K562 (cell line): ENCODE data around the gene CYLD. TPM values are rescaled to one million over a fixed set of nuclear protein-coding genes. Genes with fewer than 3 reads are reported as not detected.
A peak's percentile ranks its signal among the peaks of the same experiment; 100 is the strongest.

Experiments
- BRD4 ChIP-seq: fragments of 200-600 bp; sonication (generic); IDR thresholded peaks from 2 replicates; pipeline ENCODE4 v1.6.1; 2017; ENCODE audit warnings: inconsistent platforms
- CBFA2T3 ChIP-seq: fragments of 450-650 bp; IDR thresholded peaks from 2 replicates; pipeline ENCODE4 v1.6.1; 2017
- DDX20 ChIP-seq: fragments of 450-650 bp; IDR thresholded peaks from 2 replicates; pipeline ENCODE4 v1.6.1; 2016; ENCODE audit warnings: missing genetic modification characterization, low read depth, mild to moderate bottlenecking, missing compliant biosample characterization, moderate library complexity
- ELF4 ChIP-seq: fragments of 450-650 bp; formaldehyde crosslinking; IDR thresholded peaks from 2 replicates; pipeline ENCODE4 v1.4.0; 2022; ENCODE audit warnings: missing genetic modification characterization
- HDGF ChIP-seq: fragments of 450-650 bp; IDR thresholded peaks from 2 replicates; pipeline ENCODE4 v1.6.1; 2016
- HMGN3 ChIP-seq: IDR thresholded peaks from 2 replicates; pipeline ENCODE4 v1.6.1; 2011; ENCODE audit warnings: borderline replicate concordance, low read depth, mild to moderate bottlenecking, mixed read lengths, low read length; ENCODE audit not compliant: insufficient read length; ENCODE audit errors: extremely low read depth
- KLF13 ChIP-seq: fragments of 450-650 bp; IDR thresholded peaks from 2 replicates; pipeline ENCODE4 v1.6.1; 2016; ENCODE audit warnings: missing genetic modification characterization, low read depth, mild to moderate bottlenecking, missing compliant biosample characterization, moderate library complexity, borderline replicate concordance
- NFIC ChIP-seq: fragments of 450-650 bp; IDR thresholded peaks from 2 replicates; pipeline ENCODE4 v1.6.1; 2017; ENCODE audit warnings: mild to moderate bottlenecking, inconsistent platforms
- PHF20 ChIP-seq: fragments of 450-650 bp; IDR thresholded peaks from 2 replicates; pipeline ENCODE4 v1.6.1; 2018; ENCODE audit not compliant: partially characterized antibody
- PYGO2 ChIP-seq: fragments of 450-650 bp; IDR thresholded peaks from 2 replicates; pipeline ENCODE4 v1.6.1; 2016; ENCODE audit warnings: mild to moderate bottlenecking, missing genetic modification characterization, moderate library complexity, missing compliant biosample characterization
- SRF ChIP-seq, 2 experiments: fragments of 250-450, 450-650 bp in 1 of 2; sonication (Bioruptor Pico) in 1 of 2; sonication (generic) in 1 of 2; formaldehyde crosslinking; IDR thresholded peaks; 2 replicates each; pipeline versions ENCODE4 v1.5.0 to v1.5.1; 2020 to 2022; ENCODE audit warnings: mild to moderate bottlenecking in 1 of 2, missing genetic modification reagents in 1 of 2
- TCF3 ChIP-seq: sonication (generic); formaldehyde crosslinking; IDR thresholded peaks from 2 replicates; pipeline ENCODE4 v1.4.0; 2020; ENCODE audit warnings: mild to moderate bottlenecking, missing genetic modification reagents
- THRAP3 ChIP-seq: fragments of 450-650 bp; IDR thresholded peaks from 2 replicates; pipeline ENCODE4 v1.6.1; 2016; ENCODE audit warnings: mild to moderate bottlenecking, inconsistent platforms, borderline replicate concordance
- ZNF121 ChIP-seq: sonication (generic); formaldehyde crosslinking; conservative IDR thresholded peaks from 2 replicates; pipeline ENCODE4 v1.8.0; 2022; ENCODE audit warnings: missing genetic modification reagents
- ZNF133 ChIP-seq: fragments of 250-450 bp; sonication (Bioruptor Pico); IDR thresholded peaks from 2 replicates; pipeline ENCODE4 v1.4.0; 2020; ENCODE audit warnings: mild to moderate bottlenecking
- ZNF232 ChIP-seq: sonication (generic); formaldehyde crosslinking; IDR thresholded peaks from 2 replicates; pipeline ENCODE4 v1.8.0; 2022; ENCODE audit warnings: mild to moderate bottlenecking, missing genetic modification reagents
- ZNF239 ChIP-seq: fragments of 250-450 bp; sonication (Bioruptor Pico); IDR thresholded peaks from 2 replicates; pipeline ENCODE4 v1.4.0; 2020; ENCODE audit warnings: mild to moderate bottlenecking
- ZNF24 ChIP-seq: fragments of 450-650 bp; IDR thresholded peaks from 2 replicates; pipeline ENCODE4 v1.6.1; 2016
- ZNF384 ChIP-seq: IDR thresholded peaks from 2 replicates; pipeline ENCODE4 v1.6.1; 2012; ENCODE audit warnings: low read depth, low read length, improper control_type of control experiment
- ZSCAN32 ChIP-seq: fragments of 450-650 bp; formaldehyde crosslinking; IDR thresholded peaks from 2 replicates; pipeline ENCODE4 v1.4.0; 2020; ENCODE audit warnings: mild to moderate bottlenecking, moderate library complexity
- polyA plus RNA-seq, 8 experiments: library from polyadenylated mRNA; depleted of rRNA in 4 of 8; stranded (reverse) in 5 of 8; unstranded in 3 of 8; fragments of >200 nt; fragmentation: Nextera tagmentation in 2 of 8; fragmentation: Illumina TruSeq in 1 of 8; extraction: Ambion mirVana in 2 of 8; extraction: Trizol in 1 of 8; gene quantifications; 2 replicates each; pipeline versions ENCODE4 v1.2.1 to v1.2.3, GENCODE V29; 2011 to 2014; ENCODE audit warnings: inconsistent platforms in 1 of 8, missing spikeins in 1 of 8
- total RNA-seq, 7 experiments: library from RNA; depleted of rRNA in 6 of 7; stranded (reverse); fragments of >200 nt in 6 of 7; fragmentation: Illumina TruSeq in 2 of 7; extraction: Trizol in 2 of 7; gene quantifications; 2 replicates each; pipeline versions ENCODE4 v1.2.1 to v1.2.3, GENCODE V29; 2011 to 2021; ENCODE audit warnings: low replicate concordance in 1 of 7
- TF ChIP-seq, protein P1 (sequence below): sonication (generic); formaldehyde crosslinking; IDR thresholded peaks from 2 replicates; pipeline ENCODE4 v1.8.1; 2023; ENCODE audit warnings: mild to moderate bottlenecking, missing genetic modification reagents
- TF ChIP-seq, protein P2 (sequence below): fragments of 250-450 bp; sonication (Bioruptor Pico); IDR thresholded peaks from 2 replicates; pipeline ENCODE4 v1.5.0; 2022; ENCODE audit warnings: mild to moderate bottlenecking
- TF ChIP-seq, protein P3 (sequence below), 2 experiments: fragments of 200-800 bp in 1 of 2; sonication (Bioruptor generic) in 1 of 2; sonication (generic) in 1 of 2; formaldehyde crosslinking in 1 of 2; IDR thresholded peaks in 1 of 2; conservative IDR thresholded peaks in 1 of 2; 2 replicates each; pipeline versions ENCODE4 v1.5.0 to v1.6.1; 2016 to 2020; ENCODE audit warnings: missing compliant biosample characterization in 1 of 2, missing genetic modification characterization in 1 of 2, missing genetic modification reagents in 1 of 2
- TF ChIP-seq, protein P4 (sequence below), 2 experiments: fragments of 250-450 bp in 1 of 2; fragments of 450-650 bp in 1 of 2; sonication (Bioruptor Pico) in 1 of 2; IDR thresholded peaks; 2 replicates each; pipeline versions ENCODE4 v1.6.1 to v1.8.0; 2016 to 2021; ENCODE audit warnings: mild to moderate bottlenecking in 2 of 2, moderate library complexity in 2 of 2, missing compliant biosample characterization in 1 of 2, missing genetic modification characterization in 1 of 2

Gene CYLD
- total and polyA plus RNA-seq, 9 of the 15 experiments (the other 6 are each of a cell fraction or from before 2014, with no cell fraction given), result 3.4 to 7.4 (median 5.3) TPM

DNA sequence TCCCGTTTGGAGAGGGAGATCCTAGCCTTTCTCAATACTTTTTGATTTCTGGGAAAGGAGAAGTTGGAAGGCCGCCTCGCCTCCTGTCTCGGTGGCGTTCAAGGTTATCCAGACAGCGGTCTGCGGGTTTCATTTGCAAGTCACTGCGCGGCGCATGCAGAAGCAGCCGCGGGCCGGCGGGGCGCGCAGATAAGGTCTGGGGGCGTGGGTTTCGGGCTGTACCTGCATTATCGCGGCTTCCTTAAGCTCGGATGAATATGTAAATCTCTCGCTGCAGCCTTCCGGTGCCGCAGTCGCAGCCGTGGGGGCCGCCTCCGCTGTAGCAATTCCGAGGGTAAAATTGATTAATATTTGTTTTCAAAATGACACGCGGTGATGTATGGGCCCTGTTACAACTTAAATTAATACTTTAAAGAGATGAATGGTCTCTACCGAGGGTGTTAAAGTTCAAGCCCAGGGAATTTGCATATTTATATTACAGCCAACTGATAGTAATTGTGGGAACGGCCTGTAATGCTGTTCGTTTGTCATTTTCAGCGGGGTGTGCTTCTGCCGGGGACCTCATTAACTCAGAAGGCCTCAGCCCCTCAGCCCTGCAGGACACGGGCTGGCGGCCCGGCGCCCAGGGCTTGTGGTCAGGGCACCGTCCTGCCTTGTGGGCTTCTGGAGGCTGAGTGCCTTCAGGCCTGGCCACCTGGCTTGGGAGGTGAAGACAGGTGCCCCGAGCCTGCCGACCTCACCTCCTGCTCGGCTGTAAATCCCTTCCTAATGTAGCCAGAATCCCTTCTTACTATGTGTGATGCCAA lies 99.4 kb downstream of the CYLD start (continued):
- TF ChIP-seq, protein P1, sequence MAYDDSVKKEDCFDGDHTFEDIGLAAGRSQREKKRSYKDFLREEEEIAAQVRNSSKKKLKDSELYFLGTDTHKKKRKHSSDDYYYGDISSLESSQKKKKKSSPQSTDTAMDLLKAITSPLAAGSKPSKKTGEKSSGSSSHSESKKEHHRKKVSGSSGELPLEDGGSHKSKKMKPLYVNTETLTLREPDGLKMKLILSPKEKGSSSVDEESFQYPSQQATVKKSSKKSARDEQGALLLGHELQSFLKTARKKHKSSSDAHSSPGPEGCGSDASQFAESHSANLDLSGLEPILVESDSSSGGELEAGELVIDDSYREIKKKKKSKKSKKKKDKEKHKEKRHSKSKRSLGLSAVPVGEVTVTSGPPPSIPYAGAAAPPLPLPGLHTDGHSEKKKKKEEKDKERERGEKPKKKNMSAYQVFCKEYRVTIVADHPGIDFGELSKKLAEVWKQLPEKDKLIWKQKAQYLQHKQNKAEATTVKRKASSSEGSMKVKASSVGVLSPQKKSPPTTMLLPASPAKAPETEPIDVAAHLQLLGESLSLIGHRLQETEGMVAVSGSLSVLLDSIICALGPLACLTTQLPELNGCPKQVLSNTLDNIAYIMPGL, result no peak
- TF ChIP-seq, protein P2, sequence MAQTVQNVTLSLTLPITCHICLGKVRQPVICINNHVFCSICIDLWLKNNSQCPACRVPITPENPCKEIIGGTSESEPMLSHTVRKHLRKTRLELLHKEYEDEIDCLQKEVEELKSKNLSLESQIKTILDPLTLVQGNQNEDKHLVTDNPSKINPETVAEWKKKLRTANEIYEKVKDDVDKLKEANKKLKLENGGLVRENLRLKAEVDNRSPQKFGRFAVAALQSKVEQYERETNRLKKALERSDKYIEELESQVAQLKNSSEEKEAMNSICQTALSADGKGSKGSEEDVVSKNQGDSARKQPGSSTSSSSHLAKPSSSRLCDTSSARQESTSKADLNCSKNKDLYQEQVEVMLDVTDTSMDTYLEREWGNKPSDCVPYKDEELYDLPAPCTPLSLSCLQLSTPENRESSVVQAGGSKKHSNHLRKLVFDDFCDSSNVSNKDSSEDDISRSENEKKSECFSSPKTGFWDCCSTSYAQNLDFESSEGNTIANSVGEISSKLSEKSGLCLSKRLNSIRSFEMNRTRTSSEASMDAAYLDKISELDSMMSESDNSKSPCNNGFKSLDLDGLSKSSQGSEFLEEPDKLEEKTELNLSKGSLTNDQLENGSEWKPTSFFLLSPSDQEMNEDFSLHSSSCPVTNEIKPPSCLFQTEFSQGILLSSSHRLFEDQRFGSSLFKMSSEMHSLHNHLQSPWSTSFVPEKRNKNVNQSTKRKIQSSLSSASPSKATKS, result no peak
- TF ChIP-seq BRD4 (no peak), HDGF (no peak), ELF4 (CRISPR knock-in tag) (no peak), CBFA2T3 (peak; percentile 96), THRAP3 (no peak), KLF13 (tag) (no peak), SRF (CRISPR knock-in tag; IDR thresholded peaks at IDR 0.05) (no peak), ZNF133 (CRISPR knock-in tag) (no peak), HMGN3 (peak; percentile 100), PHF20 (peak; percentile 20), ZNF239 (CRISPR knock-in tag) (no peak), NFIC (peak; percentile 78), DDX20 (no peak), ZNF232 (CRISPR knock-in tag) (no peak), TCF3 (CRISPR knock-in tag) (peak; percentile 94), ZNF121 (CRISPR knock-in tag) (no peak), PYGO2 (tag) (no peak), ZSCAN32 (CRISPR knock-in tag) (no peak), ZNF24 (no peak), ZNF384 (no peak)
- TF ChIP-seq, protein P3, sequence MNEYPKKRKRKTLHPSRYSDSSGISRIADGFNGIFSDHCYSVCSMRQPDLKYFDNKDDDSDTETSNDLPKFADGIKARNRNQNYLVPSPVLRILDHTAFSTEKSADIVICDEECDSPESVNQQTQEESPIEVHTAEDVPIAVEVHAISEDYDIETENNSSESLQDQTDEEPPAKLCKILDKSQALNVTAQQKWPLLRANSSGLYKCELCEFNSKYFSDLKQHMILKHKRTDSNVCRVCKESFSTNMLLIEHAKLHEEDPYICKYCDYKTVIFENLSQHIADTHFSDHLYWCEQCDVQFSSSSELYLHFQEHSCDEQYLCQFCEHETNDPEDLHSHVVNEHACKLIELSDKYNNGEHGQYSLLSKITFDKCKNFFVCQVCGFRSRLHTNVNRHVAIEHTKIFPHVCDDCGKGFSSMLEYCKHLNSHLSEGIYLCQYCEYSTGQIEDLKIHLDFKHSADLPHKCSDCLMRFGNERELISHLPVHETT (CRISPR knock-in tag; conservative IDR thresholded peaks at IDR 0.05 in 1 of 2, IDR thresholded peaks at IDR 0.05 in 1 of 2), result no peak
- TF ChIP-seq, protein P4, sequence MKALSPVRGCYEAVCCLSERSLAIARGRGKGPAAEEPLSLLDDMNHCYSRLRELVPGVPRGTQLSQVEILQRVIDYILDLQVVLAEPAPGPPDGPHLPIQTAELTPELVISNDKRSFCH (CRISPR knock-in tag; IDR thresholded peaks at IDR 0.05), result no peak
- TF ChIP-seq, protein P4 (tag; IDR thresholded peaks at IDR 0.05), result no peak
